ENCODE data around the gene HNRNPU.
"Not testable (repeated sequence)": the region's sequence is repeated elsewhere in the genome, so short reads cannot be mapped to it uniquely, and the experiment has no call there.

HNRNPU gene

DNA sequence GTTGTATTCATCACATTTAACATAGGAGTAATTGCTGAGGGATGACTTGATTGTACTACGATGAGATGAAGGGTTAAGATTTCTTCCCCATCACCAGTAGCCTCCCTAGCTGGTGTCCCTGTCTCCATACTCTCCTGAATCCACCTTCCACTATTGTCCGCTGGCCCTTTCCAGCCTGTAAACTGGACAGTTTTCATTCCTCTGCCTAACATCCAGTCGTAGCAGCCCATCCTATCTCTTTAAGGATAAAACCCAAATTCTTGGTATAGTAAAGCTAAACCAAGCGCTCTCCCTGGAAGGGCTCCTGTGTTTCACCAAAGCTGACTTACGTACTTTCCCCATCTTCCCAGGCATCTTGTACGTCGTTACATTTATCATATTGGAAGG, 28.2 kb downstream of the HNRNPU start:
- TF ChIP-seq, protein P1, sequence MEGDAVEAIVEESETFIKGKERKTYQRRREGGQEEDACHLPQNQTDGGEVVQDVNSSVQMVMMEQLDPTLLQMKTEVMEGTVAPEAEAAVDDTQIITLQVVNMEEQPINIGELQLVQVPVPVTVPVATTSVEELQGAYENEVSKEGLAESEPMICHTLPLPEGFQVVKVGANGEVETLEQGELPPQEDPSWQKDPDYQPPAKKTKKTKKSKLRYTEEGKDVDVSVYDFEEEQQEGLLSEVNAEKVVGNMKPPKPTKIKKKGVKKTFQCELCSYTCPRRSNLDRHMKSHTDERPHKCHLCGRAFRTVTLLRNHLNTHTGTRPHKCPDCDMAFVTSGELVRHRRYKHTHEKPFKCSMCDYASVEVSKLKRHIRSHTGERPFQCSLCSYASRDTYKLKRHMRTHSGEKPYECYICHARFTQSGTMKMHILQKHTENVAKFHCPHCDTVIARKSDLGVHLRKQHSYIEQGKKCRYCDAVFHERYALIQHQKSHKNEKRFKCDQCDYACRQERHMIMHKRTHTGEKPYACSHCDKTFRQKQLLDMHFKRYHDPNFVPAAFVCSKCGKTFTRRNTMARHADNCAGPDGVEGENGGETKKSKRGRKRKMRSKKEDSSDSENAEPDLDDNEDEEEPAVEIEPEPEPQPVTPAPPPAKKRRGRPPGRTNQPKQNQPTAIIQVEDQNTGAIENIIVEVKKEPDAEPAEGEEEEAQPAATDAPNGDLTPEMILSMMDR (IDR thresholded peaks at IDR 0.05), result no peak
- Mint-ChIP-seq H3K27me3 (ENCODE audit: low read depth, poor library complexity) (no peaks in the 10 kb centered on the region), H3K27ac (peak overlapping the region; percentile 96), H3K9me3 (no peaks in the 10 kb centered on the region), H3K36me3 (ENCODE audit: low read depth) (peaks cover 38% of the 10 kb centered on the region), H3K4me3 (peak overlapping the region; percentile 97), H3K4me1 (peaks cover 44% of the 10 kb centered on the region)
- DNase-seq, result no peak

DNA sequence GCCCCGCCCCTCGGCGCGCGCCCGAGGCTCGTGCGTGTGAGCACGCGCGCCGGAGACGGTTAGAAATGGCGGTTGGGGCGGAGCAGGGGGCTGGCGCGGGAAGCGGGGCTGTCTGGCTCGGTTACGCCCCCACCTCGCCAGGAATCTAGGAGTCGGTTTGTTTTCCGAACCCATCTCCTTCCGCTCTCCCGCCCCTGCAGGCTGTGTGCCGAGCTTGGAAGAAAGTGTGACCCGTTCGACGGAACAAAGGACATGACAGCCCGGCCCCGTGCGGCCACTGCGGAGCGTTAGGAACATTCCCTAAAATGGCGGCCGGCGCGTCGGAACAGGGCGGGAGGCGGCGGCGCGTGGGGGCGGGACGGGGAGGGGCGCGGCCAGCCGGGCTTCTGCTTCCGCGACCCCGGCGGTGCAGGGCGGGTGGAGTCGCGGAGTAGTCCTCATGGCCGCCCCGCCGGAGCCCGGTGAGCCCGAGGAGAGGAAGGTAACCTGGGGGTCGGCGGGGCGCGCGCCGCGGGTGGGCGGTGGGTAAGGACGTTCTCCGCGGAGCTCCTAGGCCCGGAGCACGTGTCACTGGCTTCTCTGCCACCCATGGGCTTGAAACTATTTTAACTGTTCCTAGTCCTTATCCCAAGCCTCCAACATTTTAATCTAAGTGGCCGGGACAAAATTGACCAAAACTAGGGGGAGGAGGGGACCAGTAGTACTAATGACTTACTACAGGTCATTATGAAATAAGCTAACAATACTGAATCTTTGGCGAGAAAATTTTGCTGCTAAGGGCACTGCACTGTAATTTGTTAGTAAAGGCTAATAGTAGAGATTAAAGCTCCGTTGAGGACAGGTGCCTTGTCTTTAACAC, 28.8 kb downstream of the HNRNPU start, which contains the start of gene COX20:
Gene COX20, plus strand, starts transcription at position 383 of the 859 bp plus-strand sequence. Its CDS starts 57 bp downstream, at position 440.
- no peaks in the 10 kb centered on the region for H3K27me3 Mint-ChIP-seq (ENCODE audit: low read depth, poor library complexity)
- H3K9me3 Mint-ChIP-seq, result no peaks in the 10 kb centered on the region
- TF ChIP-seq, protein P1 (IDR thresholded peaks at IDR 0.05), result no peak
- peaks cover 31% of the 10 kb centered on the region for H3K36me3 Mint-ChIP-seq (ENCODE audit: low read depth)
- peak within 1 kb of the TSS; percentile 100 for H3K27ac Mint-ChIP-seq
- H3K4me3 Mint-ChIP-seq, result peak within 1 kb of the TSS; percentile 97
- H3K4me1 Mint-ChIP-seq, result peaks cover 44% of the 10 kb centered on the region
- DNase-seq, result peak; percentile 91

DNA sequence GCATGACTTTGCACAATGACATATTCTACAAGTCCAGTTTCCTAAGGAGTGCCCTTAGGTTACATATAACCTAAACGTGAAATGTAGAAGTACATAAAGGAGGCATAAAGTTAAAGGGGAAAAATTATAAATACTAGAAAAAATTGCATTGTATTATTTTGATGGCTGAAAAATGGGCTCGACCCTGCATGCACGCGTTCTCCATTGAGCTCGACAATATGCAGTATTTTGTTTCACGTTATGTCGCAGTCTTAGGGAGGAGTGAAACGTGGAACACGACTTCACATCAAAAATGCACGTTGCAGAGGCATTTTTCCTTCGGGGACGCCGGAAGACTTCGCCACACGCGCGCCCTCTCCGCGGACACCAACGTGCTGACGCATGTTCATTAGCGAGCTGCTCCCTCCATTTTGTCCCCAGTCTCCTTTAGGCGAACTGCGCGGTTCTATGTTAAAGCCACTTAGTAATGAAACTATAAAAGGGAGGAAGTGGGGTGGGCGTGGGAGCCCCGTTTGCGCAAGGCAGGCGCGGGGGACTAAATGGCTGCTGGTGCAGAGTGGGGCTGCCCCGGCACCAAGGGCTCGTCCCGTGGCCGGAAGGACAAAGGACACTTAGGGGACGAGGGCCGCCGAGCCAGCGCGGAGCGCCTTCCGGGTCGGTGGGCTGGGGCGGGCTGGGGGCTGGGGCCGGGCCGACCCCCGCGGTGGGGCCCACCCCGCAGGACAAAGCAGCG, 29.6 kb downstream of the HNRNPU start:
- Mint-ChIP-seq H3K27ac (peak overlapping the region; percentile 100), H3K4me3 (peak overlapping the region; percentile 97), H3K4me1 (peaks cover 44% of the 10 kb centered on the region), H3K9me3 (peaks cover 4% of the 10 kb centered on the region), H3K27me3 (ENCODE audit: low read depth, poor library complexity) (no peaks in the 10 kb centered on the region), H3K36me3 (ENCODE audit: low read depth) (peaks cover 29% of the 10 kb centered on the region)
- TF ChIP-seq, protein P1 (IDR thresholded peaks at IDR 0.05), result no peak
- DNase-seq, result no peak

DNA sequence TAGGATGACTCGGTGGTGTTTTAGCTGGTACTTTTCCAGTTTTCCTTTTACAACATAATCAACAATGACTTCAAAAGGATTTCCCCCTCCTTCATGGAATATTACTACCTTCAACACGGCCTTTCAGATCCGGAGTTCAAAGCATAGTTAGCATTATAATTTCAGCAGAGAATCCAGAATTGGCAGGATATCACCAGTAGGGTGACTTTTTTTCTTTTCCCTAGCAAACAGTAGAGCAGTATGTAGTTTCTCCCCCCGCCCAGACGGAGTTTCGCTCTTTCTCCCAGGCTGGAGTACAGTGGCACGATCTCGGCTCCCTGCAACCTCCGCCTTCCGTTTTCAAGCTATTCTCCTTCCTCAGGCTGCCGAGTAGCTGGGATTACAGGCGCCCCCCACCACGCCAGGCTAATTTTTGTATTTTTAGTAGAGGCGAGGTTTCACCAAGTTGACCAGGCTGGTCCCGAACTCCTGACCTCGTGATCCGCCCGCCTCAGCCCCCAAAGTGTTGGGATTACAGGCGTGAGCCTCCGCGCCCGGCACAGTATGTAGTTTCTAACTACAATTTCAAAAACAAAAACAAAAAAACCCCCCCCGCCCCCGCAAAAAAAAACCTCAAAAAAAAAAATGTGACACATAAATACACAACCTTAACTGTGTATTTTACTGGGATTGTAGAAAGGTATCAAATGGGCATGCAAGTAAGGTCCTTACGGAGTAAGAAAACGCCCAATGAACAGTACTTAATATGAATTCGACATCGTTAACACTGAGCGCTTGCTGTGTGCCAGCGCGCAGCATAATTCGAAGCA, 30.4 kb downstream of the HNRNPU start:
- peak; percentile 35 for DNase-seq
- H3K4me1 Mint-ChIP-seq, result peaks cover 43% of the 10 kb centered on the region
- no peaks in the 10 kb centered on the region for H3K27me3 Mint-ChIP-seq (ENCODE audit: low read depth, poor library complexity)
- peak overlapping the region; percentile 89 for H3K4me3 Mint-ChIP-seq
- H3K27ac Mint-ChIP-seq, result peak overlapping the region; percentile 100
- H3K36me3 Mint-ChIP-seq (ENCODE audit: low read depth), result peaks cover 26% of the 10 kb centered on the region
- TF ChIP-seq, protein P1 (IDR thresholded peaks at IDR 0.05), result peak; percentile 4
- H3K9me3 Mint-ChIP-seq, result peaks cover 10% of the 10 kb centered on the region

DNA sequence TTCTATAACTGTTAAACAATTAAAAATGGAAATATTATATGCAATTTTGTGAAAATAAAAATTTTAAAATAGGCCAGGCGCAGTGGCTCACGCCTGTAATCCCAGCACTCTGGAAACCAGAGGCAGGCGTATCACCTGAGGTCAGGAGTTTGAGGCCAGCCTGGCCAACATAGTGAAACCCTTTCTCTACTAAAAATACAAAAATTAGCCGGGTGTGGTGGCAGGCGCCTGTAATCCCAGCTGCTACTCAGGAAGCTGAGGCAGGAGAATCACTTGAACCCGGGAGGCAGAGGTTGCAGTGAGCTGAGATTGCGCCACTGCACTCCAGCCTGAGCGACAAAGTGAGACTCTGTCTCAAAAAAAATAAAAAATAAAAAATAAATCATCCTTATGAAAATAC, 31.1 kb downstream of the HNRNPU start:
- Mint-ChIP-seq H3K9me3 (peaks cover 13% of the 10 kb centered on the region), H3K4me1 (peaks cover 37% of the 10 kb centered on the region), H3K36me3 (ENCODE audit: low read depth) (peaks cover 23% of the 10 kb centered on the region)
- not testable (repeated sequence) for H3K27me3 Mint-ChIP-seq (ENCODE audit: low read depth, poor library complexity); DNase-seq; H3K4me3 Mint-ChIP-seq; H3K27ac Mint-ChIP-seq

DNA sequence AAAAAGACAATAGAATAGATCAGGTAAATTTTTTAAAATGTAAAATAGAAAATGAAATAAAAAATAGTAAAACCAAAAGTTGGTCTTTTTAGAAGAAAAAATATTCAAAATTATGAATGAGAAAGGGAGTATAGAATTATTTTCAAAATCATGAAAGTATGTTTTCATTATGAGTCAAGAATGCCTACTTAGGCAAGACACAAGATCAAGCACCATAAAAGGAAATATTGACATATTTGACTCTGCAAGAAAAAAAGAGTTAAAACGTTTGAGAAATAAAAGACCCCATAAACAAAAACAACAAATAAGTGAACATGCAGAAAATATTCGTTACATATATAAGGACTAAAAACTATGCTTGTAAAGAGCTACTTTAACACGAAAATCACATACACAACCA, 33.7 kb downstream of the HNRNPU start:
- no peak for DNase-seq
- peaks cover 14% of the 10 kb centered on the region for H3K36me3 Mint-ChIP-seq (ENCODE audit: low read depth)
- TF ChIP-seq, protein P1 (IDR thresholded peaks at IDR 0.05), result no peak
- H3K4me3 Mint-ChIP-seq, result no peak overlapping the region
- H3K9me3 Mint-ChIP-seq, result peaks cover 14% of the 10 kb centered on the region
- H3K27me3 Mint-ChIP-seq (ENCODE audit: low read depth, poor library complexity), result no peaks in the 10 kb centered on the region
- H3K27ac Mint-ChIP-seq, result no peak overlapping the region
- peaks cover 14% of the 10 kb centered on the region for H3K4me1 Mint-ChIP-seq

Measured in nephron progenitor cell (in vitro differentiated cells).